ENCODE results near the gene LSG1. TPM values are rescaled to one million over a fixed set of nuclear protein-coding genes. Genes with fewer than 3 reads are reported as not detected.

The LSG1 gene
- total and polyA plus RNA-seq, 9 of the 15 experiments (the other 6 are each of a cell fraction or from before 2014, with no cell fraction given): 14.9 to 73.7 (median 46.7) TPM

- TF ChIP-seq FOS (IDR thresholded peaks at IDR 0.05; ENCODE audit: extremely low read depth, insufficient read length): no peak
- no peak for TF ChIP-seq GATAD2B (IDR thresholded peaks at IDR 0.05; ENCODE audit: borderline replicate concordance)
- TF ChIP-seq SIRT6 (IDR thresholded peaks at IDR 0.05; ENCODE audit: low read depth, low read length): no peak
- TF ChIP-seq MECOM (CRISPR knock-in tag; IDR thresholded peaks at IDR 0.05): no peak
- no peak for TF ChIP-seq SRSF1 (IDR thresholded peaks at IDR 0.05; ENCODE audit: low read depth, low read length)
- TF ChIP-seq TRIM25 (IDR thresholded peaks at IDR 0.05; ENCODE audit: borderline replicate concordance): no peak
- TF ChIP-seq TCF3 (CRISPR knock-in tag; IDR thresholded peaks at IDR 0.05): 0 out of 2 replicates have a peak, but pooled peaks have one; percentile 19
- TF ChIP-seq MXD1 (CRISPR knock-in tag; IDR thresholded peaks at IDR 0.05; ENCODE audit: borderline replicate concordance, poor library complexity, severe bottlenecking): no peak
- 0 out of 2 replicates have a peak, but pooled peaks have one; percentile 63 for TF ChIP-seq ZBTB9 (CRISPR knock-in tag; IDR thresholded peaks at IDR 0.05)
- peak; percentile 51; the same call in 1 of the 2 replicates for TF ChIP-seq TOE1 (IDR thresholded peaks at IDR 0.05; ENCODE audit: borderline replicate concordance)
- no peak for TF ChIP-seq TOE1 (CRISPR knock-in tag; IDR thresholded peaks at IDR 0.05; ENCODE audit: borderline replicate concordance, low read depth)
- TF ChIP-seq ZNF134 (CRISPR knock-in tag; conservative IDR thresholded peaks at IDR 0.05): no peak
- TF ChIP-seq TAL1 (IDR thresholded peaks at IDR 0.05): no peak
- TF ChIP-seq STAT5A (IDR thresholded peaks at IDR 0.05; ENCODE audit: borderline replicate concordance, low read length): no peak
- no peak for TF ChIP-seq NCOR1 (IDR thresholded peaks at IDR 0.05)
- TF ChIP-seq BDP1 (IDR thresholded peaks at IDR 0.05; ENCODE audit: insufficient read depth, insufficient read length): no peak
- TF ChIP-seq TCF7L2 (IDR thresholded peaks at IDR 0.05; ENCODE audit: low read depth, low read length): peak; percentile 84
- TF ChIP-seq ZNF655 (CRISPR knock-in tag; IDR thresholded peaks at IDR 0.05): no peak
- no peak for TF ChIP-seq ZBTB1 (CRISPR knock-in tag; IDR thresholded peaks at IDR 0.05; ENCODE audit: borderline replicate concordance, low read depth)
- no peak; the same call in 1 of the 2 replicates for TF ChIP-seq ZNF263 (CRISPR knock-in tag; IDR thresholded peaks at IDR 0.05; ENCODE audit: borderline replicate concordance)
- peak in 1 of 2 experiments; percentile 9; a peak in 1 of 4 replicates for TF ChIP-seq RAD21 (CRISPR knock-in tag; conservative IDR thresholded peaks at IDR 0.05 in 1 of 2, IDR thresholded peaks at IDR 0.05 in 1 of 2)
- TF ChIP-seq ID3 (CRISPR knock-in tag; IDR thresholded peaks at IDR 0.05): no peak
- peak; percentile 72; the same call in 1 of the 2 replicates for TF ChIP-seq ID3 (tag; IDR thresholded peaks at IDR 0.05)
Measured at GRCh38 chr3:194685718-194686413, 13.9 kb upstream of the LSG1 start, which contains the start of gene FAM43A (continued).

Measured in K562 (cell line).